ENCODE data around the gene SEPTIN8.

GRCh38 chr5:132704875-132705274, 72.2 kb downstream of the SEPTIN8 start:
- TF ChIP-seq NFIC (IDR thresholded peaks at IDR 0.05) (no peak), CEBPB (IDR thresholded peaks at IDR 0.05) (no peak), MAX (IDR thresholded peaks at IDR 0.05) (no peak), TAF1 (IDR thresholded peaks at IDR 0.05; ENCODE audit: low read depth) (no peak), RAD21 (IDR thresholded peaks at IDR 0.05; ENCODE audit: low read depth) (no peak), YY1 (IDR thresholded peaks at IDR 0.05; ENCODE audit: low read depth) (no peak), CREB1 (IDR thresholded peaks at IDR 0.05; ENCODE audit: low read depth) (no peak), REST (IDR thresholded peaks at IDR 0.05; ENCODE audit: low read depth) (no peak), USF1 (IDR thresholded peaks at IDR 0.05) (no peak), EP300 (IDR thresholded peaks at IDR 0.05; ENCODE audit: borderline replicate concordance) (no peak), TEAD4 (IDR thresholded peaks at IDR 0.05) (no peak)

Measured in Ishikawa (cell line).